A549 (cell line): ENCODE measurements around the gene PDS5A. TPM values are rescaled to one million over a fixed set of nuclear protein-coding genes. Genes with fewer than 3 reads are reported as not detected.

Source experiments
- ATAC-seq, 2 experiments: fragments of 200-7000 bp in 1 of 2; fragments of >200 bp in 1 of 2; cut with Nextera tagmentation in 1 of 2; cut with Tn5 transposase in 1 of 2; 3 replicates each; pipeline versions ENCODE4 v1.8.0 to v1.9.1; 2018 to 2020; ENCODE audit warnings: mild to moderate bottlenecking in 1 of 2, moderate library complexity in 1 of 2
- CTCF ChIA-PET: fragments of 300-600 bp; sonication (Branson Sonifier 250); formaldehyde crosslinking; extraction: SDS; loops from one replicate; lab custom pipeline; 2021; ENCODE audit warnings: antibody characterized with exemption, inconsistent platforms; lab: Yijun Ruan, JAX
- POLR2A ChIA-PET: fragments of 350-600 bp; formaldehyde crosslinking; extraction: SDS; loops from one replicate; lab custom pipeline; 2021; ENCODE audit warnings: antibody characterized with exemption, inconsistent platforms; lab: Yijun Ruan, JAX
- DNase-seq, 2 experiments: peaks; one replicate each; pipeline versions ENCODE4 v3.0.0 to v3.0.0-alpha.2; 2011 to 2016; ENCODE audit warnings: low read depth in 1 of 2, low spot score in 1 of 2
- FAIRE-seq: peaks from 2 replicates; lab custom pipeline; 2011; peaks lifted over from hg19 to GRCh38; lab: Jason Lieb, UNC
- H3K27ac ChIP-seq, 2 experiments: fragments of >200 bp; sonication (Bioruptor Twin); formaldehyde crosslinking; 3 replicates each; pipeline ENCODE4 v1.5.1; 2016 to 2017
- H3K4me1 ChIP-seq: fragments of >200 bp; sonication (Bioruptor Twin); formaldehyde crosslinking; 3 replicates; pipeline ENCODE4 v1.6.1; 2016
- H3K4me2 ChIP-seq: fragments of >200 bp; sonication (Bioruptor Twin); formaldehyde crosslinking; 3 replicates; pipeline ENCODE4 v1.6.1; 2016
- H3K4me3 ChIP-seq: fragments of >200 bp; sonication (Bioruptor Twin); formaldehyde crosslinking; 3 replicates; pipeline ENCODE4 v1.5.1; 2016
- H3K9me3 ChIP-seq: fragments of >200 bp; sonication (Bioruptor Twin); formaldehyde crosslinking; 3 replicates; pipeline ENCODE4 v1.6.1; 2016
- BHLHE40 ChIP-seq: IDR thresholded peaks from 2 replicates; pipeline ENCODE4 v1.6.1; 2012; ENCODE audit warnings: low read depth, low read length, inconsistent platforms
- CHD2 ChIP-seq: fragments of 150-350 bp; IDR thresholded peaks from 2 replicates; pipeline ENCODE4 v1.6.1; 2014; ENCODE audit warnings: low read length; ENCODE audit not compliant: partially characterized antibody
- CHD4 ChIP-seq: fragments of 200-600 bp; sonication (generic); IDR thresholded peaks from 2 replicates; pipeline ENCODE4 v1.6.1; 2016; ENCODE audit warnings: antibody characterized with exemption, mild to moderate bottlenecking, borderline replicate concordance
- FOSB ChIP-seq: fragments of 250-450 bp; sonication (Bioruptor Pico); IDR thresholded peaks from 2 replicates; pipeline ENCODE4 v1.5.0; 2020; ENCODE audit warnings: mild to moderate bottlenecking, moderate library complexity
- FOSL2 ChIP-seq, 2 experiments: fragments of 450-650 bp in 1 of 2; fragments of >200 bp in 1 of 2; sonication (Bioruptor Twin) in 1 of 2; formaldehyde crosslinking; IDR thresholded peaks; 2 replicates each; pipeline versions ENCODE4 v1.5.0 to v1.6.1; 2016 to 2020; ENCODE audit warnings: mild to moderate bottlenecking in 1 of 2, moderate library complexity in 1 of 2
- FOXS1 ChIP-seq: fragments of 250-450 bp; sonication (Bioruptor Pico); IDR thresholded peaks from 2 replicates; pipeline ENCODE4 v1.5.0; 2020; ENCODE audit warnings: mild to moderate bottlenecking, moderate library complexity
- GATA3 ChIP-seq: IDR thresholded peaks from 2 replicates; pipeline ENCODE4 v1.6.1; 2012; ENCODE audit warnings: borderline replicate concordance
- HOXA7 ChIP-seq: fragments of 250-450 bp; sonication (Bioruptor Pico); IDR thresholded peaks from 2 replicates; pipeline ENCODE4 v1.5.0; 2020; ENCODE audit warnings: mild to moderate bottlenecking, moderate library complexity
- HOXB5 ChIP-seq: fragments of 250-450 bp; sonication (Bioruptor Pico); IDR thresholded peaks from 2 replicates; pipeline ENCODE4 v1.5.0; 2020; ENCODE audit warnings: mild to moderate bottlenecking, moderate library complexity
- KDM1A ChIP-seq: fragments of 200-600 bp; sonication (generic); IDR thresholded peaks from 2 replicates; pipeline ENCODE4 v1.6.1; 2016; ENCODE audit warnings: low read depth, mild to moderate bottlenecking
- KDM5A ChIP-seq: fragments of 200-600 bp; sonication (generic); IDR thresholded peaks from 2 replicates; pipeline ENCODE4 v1.6.1; 2016; ENCODE audit warnings: antibody characterized with exemption, mild to moderate bottlenecking
- MAFK ChIP-seq: fragments of 450-650 bp; IDR thresholded peaks from 2 replicates; pipeline ENCODE4 v1.6.1; 2014; ENCODE audit not compliant: partially characterized antibody
- MYC ChIP-seq: IDR thresholded peaks from 2 replicates; pipeline ENCODE4 v1.6.1; 2012; ENCODE audit warnings: mild to moderate bottlenecking, inconsistent platforms, low read length, improper control_type of control experiment, borderline replicate concordance
- POLR2AphosphoS2 ChIP-seq: conservative IDR thresholded peaks from 2 replicates; pipeline ENCODE4 v1.6.1; 2012; ENCODE audit warnings: low read length, improper control_type of control experiment, inconsistent platforms
- RAD21 ChIP-seq, 2 experiments: fragments of >200 bp in 1 of 2; sonication (Bioruptor Twin) in 1 of 2; formaldehyde crosslinking in 1 of 2; IDR thresholded peaks in 1 of 2; conservative IDR thresholded peaks in 1 of 2; 2 replicates in 1 of 2; 3 replicates in 1 of 2; pipeline ENCODE4 v1.6.1; 2012 to 2018; ENCODE audit warnings: inconsistent platforms in 1 of 2
- RARB ChIP-seq: fragments of 250-450 bp; sonication (Bioruptor Pico); IDR thresholded peaks from 2 replicates; pipeline ENCODE4 v1.8.0; 2021; ENCODE audit warnings: mild to moderate bottlenecking, moderate library complexity
- RCOR1 ChIP-seq: fragments of 150-350 bp; IDR thresholded peaks from 2 replicates; pipeline ENCODE4 v1.6.1; 2014; ENCODE audit warnings: antibody characterized with exemption, low read length, low read depth
- RFX5 ChIP-seq: fragments of 450-650 bp; IDR thresholded peaks from 2 replicates; pipeline ENCODE4 v1.7.1; 2014; ENCODE audit warnings: antibody characterized with exemption, mild to moderate bottlenecking, moderate library complexity
- SMC3 ChIP-seq: fragments of >200 bp; sonication (Bioruptor Twin); formaldehyde crosslinking; IDR thresholded peaks from 3 replicates; pipeline ENCODE4 v1.6.1; 2018; ENCODE audit warnings: inconsistent platforms
- TFCP2L1 ChIP-seq: fragments of 250-450 bp; sonication (Bioruptor Pico); IDR thresholded peaks from 2 replicates; pipeline ENCODE4 v1.5.0; 2021; ENCODE audit warnings: mild to moderate bottlenecking
- TP53 ChIP-seq: fragments of 250-450 bp; sonication (Bioruptor Pico); IDR thresholded peaks from 2 replicates; pipeline ENCODE4 v1.5.0; 2021; ENCODE audit warnings: mild to moderate bottlenecking, moderate library complexity
- USF2 ChIP-seq: fragments of 450-650 bp; IDR thresholded peaks from 2 replicates; pipeline ENCODE4 v1.6.1; 2014; ENCODE audit warnings: antibody characterized with exemption
- ZNF302 ChIP-seq: fragments of 250-450 bp; sonication (Bioruptor Pico); IDR thresholded peaks from 2 replicates; pipeline ENCODE4 v1.9.0; 2021; ENCODE audit warnings: inconsistent platforms, mild to moderate bottlenecking, moderate library complexity
- WGBS: methylation state at CpG from one replicate; pipeline ENCODE4 v1.1.6; 2017; ENCODE audit errors: missing lambda C conversion rate; 5-methylcytosine and 5-hydroxymethylcytosine counted together
- polyA plus RNA-seq, 4 experiments: library from polyadenylated mRNA; depleted of rRNA in 3 of 4; stranded (reverse); fragments of >200 nt; fragmentation: RNase III in 1 of 4; extraction: RNeasy Plus Mini Kit Qiagen cat#74134 plus additional on column Dnase treatment in 1 of 4; gene quantifications; 2 replicates in 3 of 4; 3 replicates in 1 of 4; pipeline ENCODE4 v1.2.3, GENCODE V29; 2011 to 2017
- TF ChIP-seq, protein P1 (sequence below): fragments of >200 bp; sonication (Bioruptor Twin); formaldehyde crosslinking; IDR thresholded peaks from 2 replicates; pipeline ENCODE4 v1.6.1; 2016
- TF ChIP-seq, protein P2 (sequence below): IDR thresholded peaks from 2 replicates; pipeline ENCODE4 v1.6.1; 2012; ENCODE audit warnings: low read depth, borderline replicate concordance
- TF ChIP-seq, protein P3 (sequence below): fragments of 150-350 bp; IDR thresholded peaks from 2 replicates; pipeline ENCODE4 v1.6.1; 2014; ENCODE audit warnings: low read depth, mild to moderate bottlenecking, low read length

Gene PDS5A
- polyA plus RNA-seq, 2 of the 4 experiments (the other 2 are of a cell fraction): 33.0 to 87.5 TPM

- TF ChIP-seq, protein P1, sequence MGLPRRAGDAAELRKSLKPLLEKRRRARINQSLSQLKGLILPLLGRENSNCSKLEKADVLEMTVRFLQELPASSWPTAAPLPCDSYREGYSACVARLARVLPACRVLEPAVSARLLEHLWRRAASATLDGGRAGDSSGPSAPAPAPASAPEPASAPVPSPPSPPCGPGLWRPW: no peak
- TF ChIP-seq MAFK (no peak), RFX5 (no peak), CHD4 (no peak), RAD21 (conservative IDR thresholded peaks at IDR 0.05 in 1 of 2, IDR thresholded peaks at IDR 0.05 in 1 of 2) (no peak)
Observed at GRCh38 chr4:40000711-40001110, 23.0 kb upstream of the PDS5A start (continued).

GRCh38 chr4:39998659-39999345 lies 21.1 kb upstream of the PDS5A start:
- CTCF ChIA-PET: interaction anchor here (1.1 to 1.6 kb wide), 2 partner anchors 21 to 57 kb away, joined by 3 to 4 read pairs; partner anchors contain the start of gene N4BP2
- peaks cover 4% of the 10 kb centered on the region; the same call in 1 of the 3 replicates for H3K4me1 ChIP-seq

DNA sequence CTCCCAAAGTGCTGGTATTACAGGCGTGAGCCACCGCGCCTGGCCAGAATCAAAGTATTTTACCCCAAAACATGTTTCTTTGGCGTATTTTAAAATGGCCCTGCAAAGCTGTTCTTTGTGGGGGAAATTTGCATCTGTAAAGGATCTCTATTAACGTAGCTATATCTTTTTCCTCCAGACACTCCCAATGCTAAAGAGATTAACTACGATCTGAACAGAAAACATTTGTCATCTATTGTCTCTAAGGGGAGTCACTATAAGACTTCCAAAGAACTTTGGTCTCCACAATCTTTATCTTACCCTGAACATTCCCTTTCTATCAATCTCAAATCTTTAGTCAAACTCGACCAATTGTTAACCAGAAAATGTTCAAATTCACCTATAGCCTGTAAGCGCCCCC lies 19.1 kb upstream of the PDS5A start:
- no peak for FAIRE-seq
- TF ChIP-seq, protein P2, sequence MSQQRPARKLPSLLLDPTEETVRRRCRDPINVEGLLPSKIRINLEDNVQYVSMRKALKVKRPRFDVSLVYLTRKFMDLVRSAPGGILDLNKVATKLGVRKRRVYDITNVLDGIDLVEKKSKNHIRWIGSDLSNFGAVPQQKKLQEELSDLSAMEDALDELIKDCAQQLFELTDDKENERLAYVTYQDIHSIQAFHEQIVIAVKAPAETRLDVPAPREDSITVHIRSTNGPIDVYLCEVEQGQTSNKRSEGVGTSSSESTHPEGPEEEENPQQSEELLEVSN: no peak
- TF ChIP-seq RARB: no peak
- TF ChIP-seq USF2: no peak
- TF ChIP-seq GATA3: no peak
- TF ChIP-seq TFCP2L1 (CRISPR knock-in tag): no peak
- no peak for TF ChIP-seq HOXB5 (CRISPR knock-in tag)
- TF ChIP-seq KDM1A: no peak
- no peak for TF ChIP-seq FOXS1
- TF ChIP-seq ZNF302: no peak
- TF ChIP-seq, protein P3, sequence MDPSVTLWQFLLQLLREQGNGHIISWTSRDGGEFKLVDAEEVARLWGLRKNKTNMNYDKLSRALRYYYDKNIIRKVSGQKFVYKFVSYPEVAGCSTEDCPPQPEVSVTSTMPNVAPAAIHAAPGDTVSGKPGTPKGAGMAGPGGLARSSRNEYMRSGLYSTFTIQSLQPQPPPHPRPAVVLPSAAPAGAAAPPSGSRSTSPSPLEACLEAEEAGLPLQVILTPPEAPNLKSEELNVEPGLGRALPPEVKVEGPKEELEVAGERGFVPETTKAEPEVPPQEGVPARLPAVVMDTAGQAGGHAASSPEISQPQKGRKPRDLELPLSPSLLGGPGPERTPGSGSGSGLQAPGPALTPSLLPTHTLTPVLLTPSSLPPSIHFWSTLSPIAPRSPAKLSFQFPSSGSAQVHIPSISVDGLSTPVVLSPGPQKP: no peak
- TF ChIP-seq FOSL2 (IDR thresholded peaks at IDR 0.05): no peak
- TF ChIP-seq FOSL2 (CRISPR knock-in tag; IDR thresholded peaks at IDR 0.05): no peak
- TF ChIP-seq CHD4: no peak
- no peak for TF ChIP-seq SMC3
- no peak for TF ChIP-seq KDM5A
- no peak for TF ChIP-seq RCOR1
- TF ChIP-seq BHLHE40: no peak
- TF ChIP-seq CHD2: no peak
- no peak for TF ChIP-seq POLR2AphosphoS2
- CTCF ChIA-PET: no interaction called here
- POLR2A ChIA-PET: no interaction called here
- 89% methylated on average over 8 of the region's 8 CpGs for WGBS
- Histone ChIP-seq H3K9me3 (no peaks in the 10 kb centered on the region), H3K4me3 (no peak overlapping the region), H3K4me1 (peaks cover 4% of the 10 kb centered on the region; the same call in 1 of the 3 replicates), H3K27ac (no peak overlapping the region), H3K4me2 (no peak overlapping the region)
- no peak for ATAC-seq
- DNase-seq: no peak

More at GRCh38 chr4:39998659-39999345, 21.1 kb upstream of the PDS5A start:
- TF ChIP-seq SMC3: no peak
- TF ChIP-seq CHD2: no peak
- no peak for TF ChIP-seq HOXA7 (CRISPR knock-in tag)
- no peak for TF ChIP-seq TP53
- TF ChIP-seq MYC: no peak
- no peak for TF ChIP-seq FOSL2 (IDR thresholded peaks at IDR 0.05)
- TF ChIP-seq FOSL2 (CRISPR knock-in tag; IDR thresholded peaks at IDR 0.05): no peak
- TF ChIP-seq FOSB (CRISPR knock-in tag): no peak
- Histone ChIP-seq H3K27ac (no peak overlapping the region), H3K9me3 (no peaks in the 10 kb centered on the region), H3K4me3 (no peak overlapping the region), H3K4me2 (no peak overlapping the region)
- ATAC-seq (peak in 1 of 2 experiments; percentile 64; a peak in 3 of 6 replicates), DNase-seq (peak in 1 of 2 experiments; percentile 75), FAIRE-seq (no peak)
- POLR2A ChIA-PET: no interaction called here
- WGBS: 51% methylated on average over 8 of the region's 8 CpGs
